Astrocyte of the spinal cord (primary cell): ENCODE results near the gene PCDHA11.
"Not testable (repeated sequence)": the region's sequence is repeated elsewhere in the genome, so short reads cannot be mapped to it uniquely, and the experiment has no call there.

Experiments used
- DNase-seq: peaks from one replicate; pipeline ENCODE4 v3.0.0; 2011; ENCODE audit warnings: low read depth, low spot score
- H3K4me3 ChIP-seq: 2 replicates; pipeline ENCODE4 v1.5.1; 2011; ENCODE audit warnings: low read depth, mild to moderate bottlenecking, low read length, moderate library complexity
- in situ Hi-C: cut with HindIII; loops from 2 replicates; pipeline ENCODE4 v1.10.0; 2017; ENCODE audit warnings: low sequenced_read_pairs
- TF ChIP-seq, protein P1 (sequence below): IDR thresholded peaks from 2 replicates; pipeline ENCODE4 v1.5.1; 2012; ENCODE audit warnings: low read depth, mild to moderate bottlenecking, low read length, inconsistent platforms

The PCDHA11 gene

DNA sequence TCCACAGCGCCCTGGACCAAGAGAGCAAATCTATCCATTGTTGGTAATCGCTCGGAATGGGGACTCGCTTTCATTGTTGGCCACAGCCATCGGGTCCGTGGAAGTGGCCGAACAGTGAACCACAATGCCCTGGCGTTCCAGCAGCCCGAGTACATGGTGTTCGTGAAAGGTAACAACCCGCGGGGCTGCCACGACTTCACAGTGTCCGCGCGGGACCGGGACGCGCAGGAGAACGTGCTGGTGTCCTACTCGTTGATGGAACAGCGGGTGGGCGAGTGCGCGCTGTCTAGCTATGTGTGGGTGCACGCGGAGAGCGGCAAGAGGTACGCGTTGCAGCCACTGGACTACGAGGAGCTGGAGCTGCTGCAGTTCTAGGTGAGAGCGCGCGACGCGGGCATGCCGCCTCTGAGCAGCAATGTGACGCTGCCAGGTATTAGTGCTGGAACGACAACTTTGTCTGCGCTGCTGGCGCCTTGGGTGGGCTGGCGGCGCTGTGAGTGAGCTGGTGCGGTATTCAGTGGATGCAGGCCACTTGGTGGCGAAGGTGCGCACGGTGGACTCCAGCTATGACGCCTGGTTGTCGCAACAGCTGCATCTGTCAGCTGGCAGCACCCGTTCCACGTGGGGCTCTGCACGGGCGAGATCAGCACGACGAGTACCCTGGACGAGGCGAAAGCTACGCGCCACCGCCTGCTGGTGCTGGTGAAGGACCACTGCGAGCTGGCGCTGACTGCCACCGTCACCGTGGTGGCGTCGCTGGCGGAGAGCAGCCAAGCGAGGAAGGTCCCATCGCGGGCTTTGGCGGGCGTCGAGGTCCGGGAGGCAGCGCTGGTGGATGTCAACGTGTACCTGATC is 6.1 kb upstream of the PCDHA11 start:
- TF ChIP-seq, protein P1, sequence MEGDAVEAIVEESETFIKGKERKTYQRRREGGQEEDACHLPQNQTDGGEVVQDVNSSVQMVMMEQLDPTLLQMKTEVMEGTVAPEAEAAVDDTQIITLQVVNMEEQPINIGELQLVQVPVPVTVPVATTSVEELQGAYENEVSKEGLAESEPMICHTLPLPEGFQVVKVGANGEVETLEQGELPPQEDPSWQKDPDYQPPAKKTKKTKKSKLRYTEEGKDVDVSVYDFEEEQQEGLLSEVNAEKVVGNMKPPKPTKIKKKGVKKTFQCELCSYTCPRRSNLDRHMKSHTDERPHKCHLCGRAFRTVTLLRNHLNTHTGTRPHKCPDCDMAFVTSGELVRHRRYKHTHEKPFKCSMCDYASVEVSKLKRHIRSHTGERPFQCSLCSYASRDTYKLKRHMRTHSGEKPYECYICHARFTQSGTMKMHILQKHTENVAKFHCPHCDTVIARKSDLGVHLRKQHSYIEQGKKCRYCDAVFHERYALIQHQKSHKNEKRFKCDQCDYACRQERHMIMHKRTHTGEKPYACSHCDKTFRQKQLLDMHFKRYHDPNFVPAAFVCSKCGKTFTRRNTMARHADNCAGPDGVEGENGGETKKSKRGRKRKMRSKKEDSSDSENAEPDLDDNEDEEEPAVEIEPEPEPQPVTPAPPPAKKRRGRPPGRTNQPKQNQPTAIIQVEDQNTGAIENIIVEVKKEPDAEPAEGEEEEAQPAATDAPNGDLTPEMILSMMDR, result no peak
- DNase-seq, result no peak
- H3K4me3 ChIP-seq, result no peak overlapping the region
- in situ Hi-C loops, result no loop called here

DNA sequence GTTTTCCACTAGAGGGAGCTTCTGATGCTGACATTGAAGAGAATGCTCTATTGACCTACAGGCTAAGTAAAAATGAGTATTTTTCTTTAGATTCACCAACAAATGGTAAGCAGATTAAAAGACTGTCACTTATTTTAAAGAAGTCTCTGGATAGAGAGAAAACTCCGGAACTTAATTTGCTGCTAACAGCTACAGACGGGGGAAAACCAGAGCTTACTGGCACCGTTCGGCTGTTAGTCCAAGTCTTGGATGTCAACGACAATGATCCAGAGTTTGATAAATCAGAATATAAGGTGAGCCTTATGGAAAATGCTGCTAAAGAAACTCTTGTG is 764 bp downstream of the PCDHA11 start:
- TF ChIP-seq, protein P1, result no peak
- in situ Hi-C loops, result no loop called here
- no peak overlapping the region for H3K4me3 ChIP-seq

DNA sequence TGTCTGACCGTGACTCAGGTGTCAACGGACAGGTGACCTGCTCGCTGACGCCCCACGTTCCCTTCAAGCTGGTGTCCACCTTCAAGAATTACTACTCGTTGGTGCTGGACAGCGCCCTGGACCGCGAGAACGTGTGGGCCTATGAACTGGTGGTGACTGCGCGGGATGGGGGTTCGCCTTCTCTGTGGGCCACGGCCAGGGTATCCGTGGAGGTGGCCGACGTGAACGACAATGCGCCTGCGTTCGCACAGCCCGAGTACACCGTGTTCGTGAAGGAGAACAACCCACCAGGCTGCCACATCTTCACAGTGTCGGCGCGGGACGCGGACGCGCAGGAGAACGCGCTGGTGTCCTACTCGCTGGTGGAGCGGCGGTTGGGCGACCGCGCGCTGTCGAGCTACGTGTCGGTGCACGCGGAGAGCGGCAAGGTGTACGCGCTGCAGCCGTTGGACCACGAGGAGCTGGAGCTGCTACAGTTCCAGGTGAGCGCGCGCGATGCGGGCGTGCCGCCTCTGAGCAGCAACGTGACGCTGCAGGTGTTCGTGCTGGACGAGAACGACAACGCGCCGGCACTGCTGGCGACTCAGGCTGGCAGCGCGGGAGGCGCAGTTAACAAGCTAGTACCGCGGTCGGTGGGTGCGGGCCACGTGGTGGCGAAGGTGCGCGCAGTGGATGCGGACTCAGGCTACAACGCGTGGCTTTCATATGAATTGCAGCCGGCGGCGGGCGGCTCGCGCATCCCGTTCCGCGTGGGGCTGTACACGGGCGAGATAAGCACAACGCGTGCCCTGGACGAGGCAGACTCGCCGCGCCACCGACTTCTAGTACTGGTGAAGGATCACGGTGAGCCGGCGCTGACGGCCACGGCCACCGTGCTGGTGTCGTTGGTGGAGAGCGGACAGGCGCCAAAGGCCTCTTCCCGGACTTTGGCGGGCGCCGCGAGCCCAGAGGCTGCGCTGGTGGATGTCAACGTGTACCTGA is 1.8 kb downstream of the PCDHA11 start:
- H3K4me3 ChIP-seq, result no peak overlapping the region
- TF ChIP-seq, protein P1, result no peak
- no peak for DNase-seq
- in situ Hi-C loops, result no loop called here

More for the DNA sequence above, 764 bp downstream of the PCDHA11 start:
- no peak for DNase-seq

DNA sequence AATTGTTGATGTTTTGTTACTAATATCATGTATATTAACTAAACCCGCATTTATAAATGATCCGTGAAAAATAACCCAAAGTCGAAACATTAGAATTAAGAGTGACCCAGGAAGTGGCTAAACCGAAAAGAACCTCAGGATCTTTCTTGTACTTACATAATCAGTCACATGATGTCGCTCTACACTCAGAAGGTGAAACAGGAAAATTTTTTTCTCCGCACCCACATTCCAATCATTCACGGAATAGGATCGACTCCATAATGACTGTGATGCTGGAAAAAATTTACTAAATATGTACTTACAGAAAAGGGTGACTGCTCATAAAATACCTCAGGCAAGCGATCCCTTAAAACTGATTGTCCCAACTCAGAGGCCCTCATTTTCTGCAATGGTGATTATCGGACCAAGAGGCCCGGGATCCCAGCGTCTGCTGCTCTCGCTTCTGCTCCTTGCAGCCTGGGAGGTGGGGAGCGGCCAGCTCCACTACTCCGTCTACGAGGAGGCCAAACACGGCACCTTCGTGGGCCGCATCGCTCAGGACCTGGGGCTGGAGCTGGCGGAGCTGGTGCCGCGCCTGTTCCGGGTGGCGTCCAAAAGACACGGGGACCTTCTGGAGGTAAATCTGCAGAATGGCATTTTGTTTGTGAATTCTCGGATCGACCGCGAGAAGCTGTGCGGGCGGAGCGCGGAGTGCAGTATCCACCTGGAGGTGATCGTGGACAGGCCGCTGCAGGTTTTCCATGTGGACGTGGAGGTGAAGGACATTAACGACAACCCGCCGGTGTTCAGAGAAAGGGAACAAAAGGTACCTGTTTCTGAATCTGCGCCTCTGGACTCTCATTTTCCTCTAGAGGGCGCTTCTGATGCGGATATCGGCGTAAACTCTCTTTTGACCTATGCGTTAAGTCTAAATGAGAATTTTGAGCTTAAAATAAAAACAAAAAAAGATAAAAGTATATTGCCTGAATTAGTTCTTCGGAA is 6.6 kb downstream of the PCDHA11 start, which contains the start of gene PCDHA12:
Gene PCDHA12 (plus strand): TSS at position 224 of the 981 bp plus-strand sequence. CDS start 165 bp downstream, at position 389.
- H3K4me3 ChIP-seq, result no peak within 1 kb of the TSS
- in situ Hi-C loops, result no loop called here
- TF ChIP-seq, protein P1, result no peak
- no peak for DNase-seq

DNA sequence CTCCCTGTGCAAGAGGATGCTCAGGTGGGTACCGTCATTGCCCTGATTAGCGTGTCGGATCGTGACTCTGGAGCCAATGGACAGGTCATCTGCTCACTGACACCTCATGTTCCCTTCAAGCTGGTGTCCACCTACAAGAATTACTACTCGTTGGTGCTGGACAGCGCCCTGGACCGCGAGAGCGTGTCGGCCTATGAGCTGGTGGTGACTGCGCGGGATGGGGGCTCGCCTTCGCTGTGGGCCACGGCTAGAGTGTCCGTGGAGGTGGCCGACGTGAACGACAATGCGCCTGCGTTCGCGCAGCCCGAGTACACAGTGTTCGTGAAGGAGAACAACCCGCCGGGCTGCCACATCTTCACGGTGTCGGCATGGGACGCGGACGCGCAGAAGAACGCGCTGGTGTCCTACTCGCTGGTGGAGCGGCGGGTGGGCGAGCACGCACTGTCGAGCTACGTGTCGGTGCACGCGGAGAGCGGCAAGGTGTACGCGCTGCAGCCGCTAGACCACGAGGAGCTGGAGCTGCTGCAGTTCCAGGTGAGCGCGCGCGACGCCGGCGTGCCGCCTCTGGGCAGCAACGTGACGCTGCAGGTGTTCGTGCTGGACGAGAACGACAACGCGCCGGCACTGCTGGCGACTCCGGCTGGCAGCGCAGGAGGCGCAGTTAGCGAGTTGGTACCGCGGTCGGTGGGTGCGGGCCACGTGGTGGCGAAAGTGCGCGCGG is 7.9 kb downstream of the PCDHA11 start:
- in situ Hi-C loops, DNase-seq, H3K4me3 ChIP-seq: not testable (repeated sequence)

DNA sequence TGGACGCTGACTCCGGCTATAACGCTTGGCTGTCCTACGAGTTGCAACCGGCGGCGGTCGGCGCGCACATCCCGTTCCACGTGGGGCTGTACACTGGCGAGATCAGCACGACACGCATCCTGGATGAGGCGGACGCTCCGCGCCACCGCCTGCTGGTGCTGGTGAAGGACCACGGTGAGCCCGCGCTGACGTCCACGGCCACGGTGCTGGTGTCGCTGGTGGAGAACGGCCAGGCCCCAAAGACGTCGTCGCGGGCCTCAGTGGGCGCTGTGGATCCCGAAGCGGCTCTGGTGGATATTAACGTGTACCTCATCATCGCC is 8.5 kb downstream of the PCDHA11 start:
- H3K4me3 ChIP-seq, result no peak overlapping the region
- in situ Hi-C loops, result no loop called here
- DNase-seq, result no peak
- TF ChIP-seq, protein P1, result no peak
